ENCODE data around the gene SLC22A14. TPM values are rescaled to one million over a fixed set of nuclear protein-coding genes. Genes with fewer than 3 reads are reported as not detected.

SLC22A14 gene
- total RNA-seq, 1 donor from 2014 or later = under 0.01 TPM

Small RNAs within 50 kb of the gene (small RNA-seq; reads per million reads assigned to genes)
- gene RNU6-235P = not detected

Other genes starting within 250 kb of the SLC22A14 start
- under 0.01 TPM for gene DLEC1, start 243.1 kb upstream of the SLC22A14 start, total RNA-seq
- gene ACAA1, start 145.2 kb upstream of the SLC22A14 start, total RNA-seq = 21.9 TPM
- 5.2 TPM for gene MYD88, start 143.6 kb upstream of the SLC22A14 start, total RNA-seq
- gene OXSR1, start 116.8 kb upstream of the SLC22A14 start, total RNA-seq = 20.9 TPM
- not detected for gene SLC22A13, start 16.5 kb upstream of the SLC22A14 start, total RNA-seq
- 7.3 TPM for gene XYLB, start 64.5 kb downstream of the SLC22A14 start, total RNA-seq
- gene ACVR2B, start 171.6 kb downstream of the SLC22A14 start, total RNA-seq = 17.7 TPM
- 14.1 TPM for gene EXOG, start 214.0 kb downstream of the SLC22A14 start, total RNA-seq